Fibroblast of upper back skin (primary cell): ENCODE results near the gene MIER2.
"Not testable (repeated sequence)": the region's sequence is repeated elsewhere in the genome, so short reads cannot be mapped to it uniquely, and the experiment has no call there.

Experiments used
- DNase-seq: peaks from one replicate; pipeline ENCODE4 v3.0.0-alpha.2; 2013

Gene MIER2

GRCh38 chr19:281156-281853, 63.3 kb downstream of the MIER2 start:
- DNase-seq: no peak

GRCh38 chr19:280541-281009, 64.0 kb downstream of the MIER2 start:
- no peak for DNase-seq

GRCh38 chr19:279656-280055, 64.9 kb downstream of the MIER2 start:
- no peak for DNase-seq

GRCh38 chr19:279231-279630, 65.4 kb downstream of the MIER2 start:
- no peak for DNase-seq

DNA sequence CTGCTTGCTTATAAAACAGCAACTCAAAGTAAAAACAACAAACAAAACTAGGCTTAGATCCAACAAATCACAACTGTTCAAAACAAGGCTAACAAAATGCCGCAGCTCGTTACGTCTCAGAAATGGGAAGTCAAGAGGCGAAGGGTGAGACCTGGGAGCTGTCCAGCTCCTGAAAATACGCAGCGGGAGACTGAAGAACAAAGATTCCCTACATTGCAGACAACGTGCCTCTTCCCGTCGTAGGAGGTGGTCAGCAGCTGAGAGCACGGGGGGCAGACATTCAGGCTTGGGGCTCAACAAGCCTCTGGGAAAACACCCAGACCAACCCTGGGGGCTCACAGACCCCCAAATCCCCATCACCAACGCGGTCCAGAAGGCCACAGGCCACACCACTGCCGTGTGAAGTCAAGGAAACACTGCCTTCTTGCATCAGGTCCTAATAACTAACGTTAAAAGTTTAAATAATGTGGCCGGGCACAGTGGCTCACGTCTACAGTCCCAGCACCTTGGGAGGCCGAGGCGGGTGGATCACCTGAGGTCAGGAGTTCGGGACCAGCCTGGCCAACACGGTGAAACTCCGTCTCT, 66.9 kb downstream of the MIER2 start:
- DNase-seq: peak; percentile 32

DNA sequence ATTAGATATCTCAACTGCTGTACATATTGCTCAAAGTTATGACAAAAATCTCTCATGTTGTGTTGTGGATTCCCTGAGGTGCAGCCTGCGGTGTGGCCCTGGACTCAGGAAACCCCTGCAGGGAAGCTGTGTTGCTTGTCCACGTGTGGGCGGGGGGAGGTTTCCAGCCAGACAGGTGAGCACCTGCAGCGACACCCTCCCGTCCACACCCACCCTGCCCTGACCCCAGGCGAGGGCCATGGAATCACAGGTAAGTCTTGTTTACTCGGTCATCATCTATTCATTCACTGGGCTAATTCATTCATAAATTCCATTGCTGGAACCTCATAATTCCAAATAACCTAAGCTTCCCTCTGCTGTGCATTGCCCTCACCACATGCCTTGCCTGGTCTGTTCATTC, 67.5 kb downstream of the MIER2 start:
- no peak for DNase-seq

DNA sequence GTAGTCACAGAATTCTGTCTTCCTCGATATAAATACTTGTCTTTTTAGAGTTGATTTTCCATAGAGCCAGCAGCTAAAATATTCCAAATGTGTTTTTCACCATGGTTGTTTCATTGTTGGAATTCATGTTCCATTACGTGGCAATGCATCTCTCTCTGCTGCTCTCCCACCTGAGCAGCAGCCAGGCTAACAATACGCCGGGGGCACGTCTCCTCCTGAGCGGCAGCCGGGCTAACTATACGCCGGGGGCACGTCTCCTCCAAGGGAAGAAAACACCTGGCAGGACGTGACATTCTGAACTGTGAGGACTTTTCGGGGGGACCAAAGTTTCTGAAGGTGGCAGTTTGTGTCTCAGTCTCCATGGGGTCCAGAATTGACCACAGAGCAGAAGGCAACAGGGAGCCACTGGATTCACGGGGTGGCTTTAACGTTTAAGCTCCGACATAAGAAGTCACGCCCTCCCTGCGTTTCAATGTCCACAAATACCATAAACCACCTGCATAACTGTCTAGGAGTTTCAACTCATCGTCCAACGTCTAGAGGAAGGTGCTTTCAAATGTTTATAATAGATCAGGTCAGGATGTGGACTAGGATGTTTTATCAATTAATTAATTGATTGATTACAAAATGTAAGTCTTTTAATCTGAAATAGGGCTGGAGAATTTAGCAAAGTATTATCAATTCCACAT, 68.5 kb downstream of the MIER2 start:
- DNase-seq: no peak

GRCh38 chr19:275000-275399, 69.6 kb downstream of the MIER2 start:
- no peak for DNase-seq

DNA sequence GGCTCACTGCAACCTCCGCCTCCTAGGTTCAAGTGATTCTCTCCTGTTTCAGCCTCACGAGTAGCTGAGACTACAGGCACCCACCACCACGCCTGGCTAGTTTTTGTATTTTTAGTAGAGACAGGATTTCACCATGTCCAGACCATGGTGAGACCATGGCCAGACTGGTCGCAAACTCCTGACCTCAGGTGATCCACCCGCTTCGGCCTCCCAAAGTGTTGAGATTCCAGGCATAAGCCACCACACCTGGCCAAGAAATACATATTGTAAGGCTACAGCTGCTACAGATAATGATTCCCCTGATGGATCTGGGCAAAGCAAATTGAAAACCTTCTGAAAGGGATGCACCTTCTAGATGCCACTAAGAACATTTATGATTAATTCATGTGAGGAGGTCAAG, 71.2 kb downstream of the MIER2 start:
- no peak for DNase-seq

- DNase-seq: no peak
These were observed 72.7 kb downstream of the MIER2 start for GRCh38 chr19:271856-272255.

DNA sequence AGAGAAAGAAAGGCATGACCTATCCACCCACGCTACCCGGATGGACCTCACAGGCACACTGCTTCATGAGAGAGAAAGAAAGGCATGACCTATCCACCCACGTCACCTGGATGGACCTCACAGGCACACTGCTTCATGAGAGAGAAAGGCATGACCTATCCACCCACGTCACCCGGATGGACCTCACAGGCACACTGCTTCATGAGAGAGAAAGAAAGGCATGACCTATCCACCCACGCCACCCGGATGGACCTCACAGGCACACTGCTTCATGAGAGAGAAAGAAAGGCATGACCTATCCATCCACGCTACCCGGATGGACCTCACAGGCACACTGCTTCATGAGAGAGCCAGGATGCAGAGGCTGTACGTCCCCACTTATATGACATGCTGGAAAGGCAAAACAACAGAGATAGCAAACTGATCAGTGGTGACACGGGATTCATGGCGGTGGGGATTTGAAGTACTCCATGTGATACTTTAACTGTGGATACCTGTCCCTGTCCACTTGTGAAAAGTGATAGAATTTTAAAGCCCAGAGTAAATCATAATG, 73.8 kb downstream of the MIER2 start:
- not testable (repeated sequence) for DNase-seq

GRCh38 chr19:269241-269640, 75.4 kb downstream of the MIER2 start:
- no peak for DNase-seq

GRCh38 chr19:262125-262524, 82.5 kb downstream of the MIER2 start:
- no peak for DNase-seq

GRCh38 chr19:256804-257203, 87.8 kb downstream of the MIER2 start:
- not testable (repeated sequence) for DNase-seq
